NCI-H2107 (cell line): ENCODE measurements around the gene VAT1.

Experiments
- DNase-seq: peaks from one replicate; lab custom pipeline; 2025; lab: John Stamatoyannopoulos, UW

The VAT1 gene

DNA sequence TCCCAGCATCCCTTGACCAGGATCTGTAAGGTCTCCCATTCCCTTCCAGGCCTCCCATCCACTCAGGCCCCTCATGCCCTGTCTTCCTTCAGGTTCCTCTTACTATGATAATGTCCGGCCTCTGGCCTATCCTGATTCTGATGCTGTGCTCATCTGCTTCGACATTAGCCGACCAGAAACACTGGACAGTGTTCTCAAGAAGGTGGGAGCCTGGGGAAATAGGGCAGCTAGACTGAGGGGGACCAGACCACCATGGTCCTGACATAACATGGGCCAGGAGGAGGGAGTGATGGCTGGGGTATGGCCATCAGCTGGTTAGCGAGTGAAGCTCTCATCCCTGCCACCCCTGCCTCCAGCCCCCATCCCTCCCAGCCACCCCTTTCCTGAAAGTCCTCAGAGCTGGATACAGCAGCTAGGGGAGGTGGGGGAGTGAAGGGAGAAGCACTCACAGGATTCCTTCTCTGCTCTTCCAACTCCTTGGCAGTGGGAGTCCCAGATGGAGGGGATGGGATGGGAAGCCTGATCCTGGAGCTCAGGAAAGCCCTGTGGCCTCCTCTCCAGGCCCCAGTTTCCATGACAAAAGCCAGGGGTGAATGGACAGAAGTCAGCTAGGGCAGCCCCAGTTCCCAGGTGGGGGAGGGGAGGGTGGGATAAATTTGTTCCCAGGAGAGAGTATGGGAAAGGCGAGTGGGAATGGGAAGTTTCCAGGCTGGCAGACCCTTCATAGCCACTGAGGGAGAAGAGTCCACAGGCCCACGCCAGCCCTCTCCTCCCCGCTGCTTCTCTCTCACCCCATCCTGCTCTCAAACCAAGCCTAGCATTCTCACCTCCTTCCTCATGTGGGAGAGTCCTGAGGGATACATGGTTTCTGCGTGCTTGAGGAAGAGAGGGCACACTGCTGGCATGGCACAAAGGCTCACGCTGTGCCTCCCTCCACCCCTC, 5.2 kb upstream of the VAT1 start:
- no peak for DNase-seq

DNA sequence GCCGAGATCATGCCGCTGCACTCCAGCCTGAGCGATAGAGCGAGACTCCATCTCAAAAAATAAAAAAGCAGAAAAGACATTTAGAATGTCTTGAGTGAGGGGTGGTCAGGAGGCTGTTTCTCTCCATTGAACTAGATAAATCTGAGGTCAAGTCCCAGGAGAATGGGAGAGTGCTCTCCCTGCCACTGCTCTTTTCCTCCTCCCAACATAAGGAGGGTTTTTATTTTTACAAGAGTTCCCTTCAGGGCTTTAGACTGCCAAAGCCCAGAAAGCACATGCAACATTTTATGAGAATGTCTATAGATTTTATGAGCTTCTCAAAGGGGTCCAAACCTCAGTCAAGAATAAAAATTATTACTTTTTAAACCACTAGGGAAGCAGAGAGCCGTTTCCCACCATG, 4.4 kb upstream of the VAT1 start:
- no peak for DNase-seq

DNA sequence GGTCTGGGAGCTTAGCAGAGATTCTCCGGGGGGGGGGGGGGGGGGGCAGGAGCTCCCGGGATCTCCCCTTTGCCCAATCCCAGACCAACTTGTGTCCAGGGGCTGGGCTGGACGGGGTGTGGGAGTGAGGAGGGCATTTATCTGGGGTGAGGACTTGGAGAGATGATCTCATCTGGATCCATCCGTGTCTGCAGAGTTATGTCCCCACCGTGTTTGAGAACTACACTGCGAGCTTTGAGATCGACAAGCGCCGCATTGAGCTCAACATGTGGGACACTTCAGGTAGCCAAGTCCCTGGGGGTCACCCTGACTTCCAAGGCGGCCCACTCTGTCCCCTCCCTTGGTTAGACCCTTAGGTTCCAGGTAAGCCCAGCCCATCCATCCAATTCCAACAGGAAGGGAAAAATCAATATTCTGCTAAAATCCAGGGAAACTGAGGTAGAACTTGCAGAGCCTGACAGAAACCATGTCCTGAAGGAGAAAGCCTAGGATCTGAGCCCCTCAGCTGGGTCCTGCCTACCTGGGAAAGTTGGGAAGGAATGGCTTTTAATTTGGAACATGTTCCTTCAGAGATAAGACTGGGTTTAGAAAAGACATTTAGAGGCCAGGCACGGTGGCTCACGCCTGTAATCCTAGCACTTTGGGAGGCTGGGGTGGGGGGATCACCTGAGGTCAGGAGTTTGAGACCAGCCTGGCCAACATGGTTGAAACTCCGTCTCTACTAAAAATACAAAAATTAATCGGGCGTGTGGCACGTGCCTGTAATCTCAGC, 3.8 kb upstream of the VAT1 start:
- DNase-seq = no peak

DNA sequence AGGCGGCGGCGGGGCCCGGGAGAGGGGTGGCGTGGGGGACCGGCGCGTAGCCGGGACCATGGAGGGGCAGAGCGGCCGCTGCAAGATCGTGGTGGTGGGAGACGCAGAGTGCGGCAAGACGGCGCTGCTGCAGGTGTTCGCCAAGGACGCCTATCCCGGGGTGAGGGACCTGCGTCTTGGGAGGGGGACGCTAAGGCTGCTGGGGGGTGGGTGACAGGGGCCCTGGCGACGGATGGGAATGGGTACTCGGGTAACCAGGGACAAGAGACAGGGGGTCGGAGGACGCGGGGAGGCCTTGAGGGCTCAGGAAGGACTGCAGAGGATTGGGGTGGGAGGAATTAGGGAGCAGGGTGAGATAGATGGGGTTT, 3.1 kb upstream of the VAT1 start:
- DNase-seq = no peak

DNA sequence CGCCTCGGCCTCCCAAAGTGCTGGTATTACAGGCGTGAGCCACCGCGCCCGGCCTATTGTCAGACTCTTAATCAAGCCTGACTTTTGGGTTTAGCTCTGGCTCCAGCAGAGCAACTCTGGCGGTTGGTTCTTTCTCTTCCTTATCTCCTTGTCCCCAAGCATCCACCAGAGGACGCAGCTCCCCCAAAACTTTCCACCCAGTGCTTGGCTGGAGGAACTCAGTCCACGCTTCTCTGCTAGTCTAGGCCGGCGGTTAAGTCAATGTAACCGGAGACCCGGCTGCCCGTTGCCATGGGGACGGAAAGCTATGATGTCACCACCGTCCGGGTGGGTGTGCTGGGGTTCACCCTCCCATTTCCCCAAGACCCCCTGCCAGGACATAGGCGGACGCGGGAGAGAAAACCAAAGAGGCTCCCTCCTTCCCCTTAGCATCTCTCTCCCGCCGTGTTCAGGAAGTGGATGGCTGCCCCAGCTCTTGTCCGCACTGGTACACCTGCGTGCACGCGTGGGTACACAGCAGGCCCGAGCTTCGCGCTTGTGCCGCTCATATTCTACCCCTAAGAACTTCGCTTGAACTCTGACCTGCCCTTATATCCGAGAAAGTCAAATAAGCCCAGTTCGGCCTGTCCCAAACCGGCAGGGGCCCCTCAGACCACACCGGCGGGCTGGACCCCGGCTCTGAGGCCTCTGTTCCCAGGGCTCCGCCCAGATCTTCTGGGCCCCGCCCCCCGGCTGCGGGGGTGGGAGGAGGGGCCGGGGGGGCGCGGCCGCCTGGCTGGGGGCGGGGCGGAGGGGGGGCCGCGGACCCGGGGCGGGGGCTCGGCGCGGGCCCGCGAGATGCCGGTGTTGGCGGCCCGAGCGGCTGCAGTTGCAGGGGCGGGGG, 2.5 kb upstream of the VAT1 start, which contains the start of gene RND2:
Gene RND2, plus strand, starts transcription at position 825 of the 883 bp plus-strand sequence. CDS start 117 bp downstream, outside the sequence.
- peak; percentile 75 for DNase-seq

DNA sequence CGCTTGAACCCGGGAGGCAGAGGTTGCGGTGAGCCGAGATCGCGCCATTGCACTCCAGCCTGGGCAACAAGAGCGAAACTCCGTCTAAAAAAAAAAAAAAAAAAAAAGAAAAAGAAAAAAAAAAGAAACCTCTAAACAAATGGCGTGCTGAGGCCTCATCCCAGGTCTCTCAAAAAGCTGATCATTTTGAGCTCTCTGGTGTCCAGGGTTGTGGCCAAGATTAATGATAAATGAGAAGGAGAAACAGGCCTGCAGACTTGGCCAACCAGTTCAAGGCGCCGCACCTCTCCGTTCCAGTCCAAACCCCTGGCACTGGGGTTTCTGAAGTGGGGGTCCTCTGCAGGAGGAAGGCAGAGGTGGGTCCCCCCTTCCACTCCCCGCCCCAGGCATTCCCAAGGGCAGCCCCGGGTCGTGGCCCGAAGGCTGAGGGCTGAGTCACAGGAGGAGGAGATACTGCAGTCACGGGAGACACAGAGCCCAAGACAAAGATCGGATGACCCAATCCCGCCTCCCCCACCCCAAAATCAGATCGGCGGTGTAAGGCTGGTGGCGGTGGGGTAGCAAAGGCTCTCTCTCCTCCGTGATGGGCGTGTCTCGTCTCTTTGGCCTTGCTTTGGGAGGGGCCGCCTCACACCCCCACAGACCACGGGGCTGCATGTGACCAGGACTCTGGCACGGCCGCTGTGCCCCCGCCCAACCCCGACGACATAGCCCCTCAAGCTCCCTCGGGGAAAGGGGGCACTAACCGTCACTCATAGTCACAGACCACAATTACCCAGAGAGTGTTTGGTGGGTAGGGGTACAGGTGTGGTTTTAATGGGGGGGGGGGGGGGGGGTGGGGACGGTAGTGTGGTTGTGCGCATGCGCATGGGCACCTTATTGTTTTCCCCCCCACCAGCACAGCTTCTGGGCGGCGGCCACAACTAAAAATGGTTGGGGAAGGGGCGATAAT, 1.1 kb downstream of the VAT1 start:
- DNase-seq = no peak

DNA sequence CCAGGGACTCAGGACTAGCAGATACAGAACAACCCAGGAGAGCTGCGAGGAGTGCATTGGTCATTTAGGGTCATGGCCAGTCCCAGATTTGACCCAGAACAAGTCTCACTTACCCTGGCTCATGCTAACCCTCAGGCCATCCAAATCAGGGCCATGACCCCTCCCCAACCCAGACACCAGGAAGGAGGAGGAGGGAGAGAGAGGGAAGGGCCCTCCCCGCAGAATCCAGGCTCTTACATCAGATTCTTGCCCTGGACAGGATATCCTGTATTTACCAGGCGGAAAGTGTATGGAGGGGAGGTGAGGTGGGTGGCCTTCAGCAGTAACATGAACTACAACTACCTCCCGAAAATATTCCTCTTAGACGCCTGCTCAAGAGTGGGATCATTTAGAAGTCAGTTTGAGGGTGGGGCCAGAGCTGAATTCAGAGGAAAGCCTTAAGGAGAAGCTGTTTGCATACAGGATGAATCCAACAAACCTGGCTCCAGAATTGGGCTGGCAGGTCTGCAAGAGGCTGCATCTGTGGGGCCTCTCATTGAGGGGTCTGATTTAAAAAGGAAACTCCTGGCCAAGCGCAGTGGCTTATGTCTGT, 2.1 kb downstream of the VAT1 start:
- no peak for DNase-seq

DNA sequence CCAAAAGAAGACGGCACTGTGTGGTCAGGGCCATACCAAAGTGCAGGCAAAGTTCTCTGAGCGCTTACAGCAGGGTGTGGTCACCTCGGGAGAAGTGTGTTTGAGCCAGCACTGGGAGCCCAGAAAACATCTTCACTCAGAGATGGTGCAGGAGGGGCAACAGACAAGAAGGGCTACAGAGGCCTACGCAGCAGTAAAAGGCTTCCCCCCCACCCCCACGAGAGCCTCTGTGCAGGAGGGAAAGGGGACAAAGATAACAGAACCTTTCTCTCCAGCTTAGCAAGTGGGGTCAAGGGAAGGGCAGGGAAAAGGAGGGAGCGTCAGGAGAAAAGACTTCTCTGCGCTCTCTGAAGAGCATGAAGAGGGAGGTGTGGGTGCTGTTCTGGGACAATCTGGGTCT, 2.8 kb downstream of the VAT1 start:
- no peak for DNase-seq

DNA sequence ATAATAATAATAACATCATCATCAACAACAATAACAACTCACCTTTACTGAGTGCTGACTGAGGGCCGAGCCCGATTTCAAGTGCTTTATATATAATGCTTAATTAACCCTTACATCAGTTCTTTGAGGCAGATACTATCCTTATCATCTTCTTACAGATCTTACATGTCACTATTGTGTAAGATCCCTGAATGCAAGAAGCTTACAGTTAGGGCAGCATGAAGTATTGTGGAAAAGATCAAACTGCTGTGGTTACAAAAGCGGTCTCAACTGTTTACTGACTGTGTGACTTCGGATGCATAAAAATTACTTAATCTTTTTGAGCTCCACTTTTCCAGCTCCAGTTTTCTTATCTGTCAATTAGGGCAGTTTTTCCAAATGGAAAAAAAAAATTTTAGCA, 3.3 kb downstream of the VAT1 start:
- no peak for DNase-seq

DNA sequence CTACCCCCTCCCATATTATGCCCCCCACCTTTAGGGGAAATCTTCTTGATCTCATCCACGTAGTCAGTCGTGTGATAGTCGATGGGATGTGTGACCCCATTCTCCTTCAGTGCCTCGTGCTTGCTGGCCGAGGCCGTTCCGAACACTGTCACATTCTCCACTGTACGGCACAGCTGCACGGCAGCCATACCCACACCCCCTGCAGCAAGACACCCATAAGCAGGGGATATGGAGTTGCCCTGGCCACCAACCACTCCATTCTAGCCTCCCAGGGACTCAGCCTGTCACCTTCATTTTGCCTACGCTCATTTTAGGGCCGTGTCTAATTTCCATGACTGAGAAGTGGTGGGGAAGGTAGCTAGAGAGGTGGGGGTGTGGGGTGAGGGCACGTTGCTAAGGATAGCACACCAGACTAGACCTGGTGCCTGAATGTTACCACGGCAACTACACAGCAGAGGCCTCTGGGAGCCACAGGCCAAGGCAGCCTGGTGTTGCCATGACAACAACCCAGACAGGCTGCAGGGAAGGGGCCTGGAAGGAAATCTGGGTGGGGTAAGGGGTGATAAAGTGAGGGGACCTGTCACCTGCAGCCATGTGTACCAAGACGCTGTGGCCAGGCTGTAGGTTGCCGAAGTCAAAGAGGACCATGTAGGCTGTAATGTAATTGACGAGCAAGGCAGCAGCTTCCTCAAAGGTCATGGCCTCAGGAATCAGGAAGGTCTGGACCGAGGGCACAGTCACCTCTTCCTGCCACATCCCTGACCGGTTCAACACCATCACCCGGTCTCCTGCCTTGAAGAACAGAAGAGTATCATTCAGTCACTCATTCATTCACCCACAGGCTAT, 4.0 kb downstream of the VAT1 start:
- no peak for DNase-seq

DNA sequence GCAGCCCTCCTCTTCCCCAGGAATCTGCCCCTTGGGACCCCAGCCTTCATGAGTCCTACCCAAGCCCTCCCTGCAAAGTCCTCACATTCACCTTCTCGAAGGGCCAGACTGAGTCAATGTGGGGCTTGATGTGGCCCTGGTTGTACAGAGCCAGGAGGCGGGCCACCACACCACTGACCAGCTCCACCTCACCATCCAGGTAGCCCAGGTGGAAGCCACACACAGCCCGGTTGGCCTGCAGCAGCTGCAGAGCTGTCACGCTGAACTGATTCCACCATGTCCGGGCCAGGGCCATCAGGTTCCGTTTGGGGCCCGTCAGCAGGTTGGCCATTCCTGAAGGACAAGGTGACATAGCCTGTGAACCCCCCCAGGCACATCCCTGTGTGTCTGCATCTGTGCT, 6.0 kb downstream of the VAT1 start:
- no peak for DNase-seq

DNA sequence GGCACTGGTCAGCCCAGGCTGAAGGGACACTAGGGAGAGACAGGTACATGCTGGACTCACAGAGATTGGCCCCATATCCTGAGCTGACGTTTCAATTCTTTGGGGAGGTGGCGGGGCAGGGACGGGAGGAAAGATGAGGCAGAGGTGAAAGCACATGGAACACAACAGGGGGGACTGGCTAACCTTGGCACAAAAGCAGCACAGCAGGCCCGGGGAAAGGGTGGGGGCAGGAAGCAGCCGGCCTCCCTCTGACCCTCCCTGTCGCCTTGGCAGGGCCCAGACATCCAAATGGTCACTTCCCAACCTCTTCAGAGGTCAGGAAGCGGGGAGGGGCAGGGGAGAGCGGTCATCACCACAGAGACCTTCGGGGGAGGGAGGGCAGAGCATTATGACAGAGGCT, 6.6 kb downstream of the VAT1 start:
- DNase-seq = no peak

DNA sequence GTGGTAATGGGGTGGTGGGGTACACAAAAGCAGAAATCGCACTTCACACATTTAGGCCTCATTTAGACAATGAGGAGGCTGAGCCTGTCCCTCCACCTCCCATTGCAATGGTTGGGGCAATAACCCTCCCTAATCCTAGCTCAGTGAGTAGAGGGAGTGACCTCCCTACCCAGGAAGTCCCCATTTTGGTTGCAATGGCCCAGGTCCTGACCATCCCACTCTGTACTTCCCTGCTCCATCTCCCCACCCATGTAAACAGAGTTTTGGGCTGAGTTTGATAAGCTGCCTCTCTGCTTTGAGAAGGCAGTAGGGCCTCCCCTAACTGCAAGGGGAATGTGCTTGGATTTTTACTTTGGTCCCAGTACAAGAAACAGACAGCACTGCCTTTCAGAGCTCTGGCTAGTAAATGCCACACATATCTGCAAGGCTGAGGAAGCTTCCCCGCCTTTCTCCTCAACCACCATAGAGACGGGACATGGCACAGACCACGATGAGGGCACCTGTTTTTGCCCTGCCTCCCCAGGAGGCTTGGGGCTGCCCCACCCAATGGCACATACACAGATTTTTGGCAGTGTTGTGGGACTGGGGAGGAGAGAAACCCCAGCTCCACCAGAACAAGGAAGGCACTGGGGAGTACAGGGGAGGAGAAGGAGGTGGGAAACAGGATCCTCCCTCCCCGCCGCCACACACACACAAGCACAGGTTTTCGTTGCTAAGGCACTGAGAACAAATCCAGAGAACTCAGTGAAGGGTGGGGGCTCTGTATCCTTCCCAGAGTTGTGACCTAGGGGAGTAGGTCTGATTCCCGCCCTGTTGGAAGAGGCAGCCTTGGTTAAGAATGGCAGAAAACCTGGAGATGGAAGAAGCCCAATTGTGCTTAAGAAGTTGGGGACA, 7.3 kb downstream of the VAT1 start:
- DNase-seq = no peak

DNA sequence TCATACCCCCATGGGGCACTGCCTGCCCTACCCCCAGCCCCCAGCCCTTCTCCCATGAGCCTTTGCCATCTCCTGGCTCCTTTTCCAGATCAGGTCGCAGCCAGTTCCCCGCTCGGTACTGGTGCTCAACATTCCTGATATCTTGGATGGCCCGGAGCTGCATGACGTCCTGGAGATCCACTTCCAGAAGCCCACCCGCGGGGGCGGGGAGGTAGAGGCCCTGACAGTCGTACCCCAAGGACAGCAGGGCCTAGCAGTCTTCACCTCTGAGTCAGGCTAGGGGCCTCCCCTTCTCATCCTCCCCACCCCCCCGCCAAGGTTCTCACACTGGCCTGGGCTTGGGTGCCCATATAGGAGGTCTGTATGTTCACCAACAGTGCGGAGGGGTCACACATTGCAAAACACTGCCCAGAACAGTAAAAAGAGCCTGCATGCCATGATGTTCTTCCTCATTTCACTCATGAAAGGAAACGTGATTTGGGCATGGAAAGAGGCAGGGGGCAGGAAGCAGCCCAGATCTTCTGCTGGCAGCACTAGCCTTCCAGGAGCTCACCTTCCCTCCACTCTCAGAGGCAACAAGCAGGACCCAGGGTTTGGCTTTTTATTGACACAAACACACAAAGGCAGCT, 8.1 kb downstream of the VAT1 start:
- DNase-seq = no peak

DNA sequence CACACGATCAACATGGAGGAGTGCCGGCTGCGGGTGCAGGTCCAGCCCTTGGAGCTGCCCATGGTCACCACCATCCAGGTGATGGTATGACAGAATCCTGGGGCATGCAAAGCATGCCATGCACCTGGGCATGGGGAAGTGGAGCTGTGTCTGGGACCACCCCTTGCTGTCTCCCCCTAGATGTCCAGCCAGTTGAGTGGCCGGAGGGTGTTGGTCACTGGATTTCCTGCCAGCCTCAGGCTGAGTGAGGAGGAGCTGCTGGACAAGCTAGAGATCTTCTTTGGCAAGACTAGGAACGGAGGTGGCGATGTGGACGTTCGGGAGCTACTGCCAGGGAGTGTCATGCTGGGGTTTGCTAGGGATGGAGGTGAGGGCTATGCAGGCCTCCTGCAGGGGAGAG, 8.9 kb downstream of the VAT1 start:
- no peak for DNase-seq

DNA sequence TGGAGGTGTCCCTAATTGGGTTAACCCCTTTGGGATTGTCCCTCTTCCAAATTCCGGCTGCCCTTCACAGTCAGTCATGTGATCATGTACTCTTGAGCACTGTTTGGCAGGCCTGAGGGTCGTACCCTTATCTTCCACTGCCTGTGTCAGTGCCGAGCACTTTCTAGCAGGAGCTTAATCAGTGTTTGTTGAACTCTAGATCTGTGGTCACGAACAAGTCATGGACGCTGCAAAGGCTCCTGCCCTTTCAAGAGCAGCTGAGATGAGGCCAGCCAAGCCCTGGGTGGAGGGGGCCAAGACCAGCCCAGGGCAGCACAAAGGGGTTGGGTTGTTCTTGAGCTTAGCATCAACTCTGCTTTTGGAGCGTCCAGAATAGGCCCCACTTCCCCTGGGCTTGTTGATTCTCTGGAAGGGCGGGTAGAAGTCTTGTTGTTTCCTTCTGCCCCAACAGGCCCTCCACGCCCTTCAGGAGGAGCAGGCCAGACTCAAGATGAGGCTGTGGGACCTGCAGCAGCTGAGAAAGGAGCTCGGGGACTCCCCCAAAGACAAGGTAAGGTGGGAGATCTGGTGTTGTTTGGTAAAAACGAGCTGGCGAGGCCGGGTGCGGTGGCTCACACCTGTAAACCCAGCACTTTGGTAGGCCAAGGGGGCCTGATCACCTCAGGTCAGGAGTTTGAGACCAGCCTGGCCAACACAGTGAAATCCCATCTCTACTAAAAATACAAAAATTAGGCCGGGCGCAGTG, 10.3 kb downstream of the VAT1 start:
- DNase-seq = no peak

DNA sequence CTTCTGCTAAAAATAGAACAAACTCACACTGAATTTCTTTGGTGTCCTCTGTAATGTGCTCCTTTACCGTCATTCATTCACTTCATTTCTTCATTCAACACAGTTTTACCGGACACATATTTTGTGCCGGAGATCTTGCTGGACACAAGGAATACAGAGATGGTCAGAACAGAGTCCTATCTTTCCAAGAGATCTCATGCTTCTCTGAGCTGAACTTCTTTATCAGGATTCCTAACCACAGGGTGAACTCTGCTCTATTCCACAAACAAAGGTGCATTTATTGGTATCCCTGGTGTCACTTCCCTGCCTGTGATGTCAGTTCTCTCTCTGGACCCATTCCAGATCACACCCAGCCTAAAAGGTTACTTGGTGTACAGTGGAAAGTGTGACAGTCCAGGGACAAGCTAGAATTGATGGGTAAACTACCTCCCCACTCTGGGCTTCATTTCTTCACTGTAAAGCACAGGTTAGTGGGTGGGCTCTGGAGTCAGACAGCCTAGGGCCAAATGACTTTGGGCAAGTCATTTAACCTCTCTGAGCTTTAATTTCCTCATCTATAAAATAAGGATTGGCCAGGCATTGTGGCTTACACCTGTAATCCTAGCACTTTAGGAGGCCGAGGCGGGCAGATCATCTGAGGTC, 11.4 kb downstream of the VAT1 start:
- DNase-seq = no peak
